Panc1 (cell line): ENCODE results near the gene PIP4K2A. TPM values are rescaled to one million over a fixed set of nuclear protein-coding genes. Genes with fewer than 3 reads are reported as not detected.

Source experiments
- ATAC-seq: fragments of 200-7000 bp; cut with Tn5 transposase; 2 replicates; pipeline ENCODE4 v1.9.1; 2020; ENCODE audit warnings: mild to moderate bottlenecking, moderate library complexity
- BruUV-seq: library from RNA; stranded (reverse); fragments of 400-500 nt; replicated peaks from 2 replicates; lab custom pipeline; 2021; lab: Mats Ljungman, UMichigan
- CTCF ChIA-PET: fragments of 300-600 bp; sonication (Branson Sonifier 250); formaldehyde crosslinking; loops from one replicate; lab custom pipeline; 2022; ENCODE audit warnings: antibody characterized with exemption; lab: Charles Lee
- POLR2A ChIA-PET: fragments of 300-600 bp; sonication (Branson Sonifier 250); formaldehyde crosslinking; loops from one replicate; lab custom pipeline; 2022; ENCODE audit warnings: antibody characterized with exemption; lab: Charles Lee
- DNase-seq: peaks from one replicate; pipeline ENCODE4 v3.0.0-alpha.2; 2010; ENCODE audit warnings: low read depth, low spot score
- H3K27ac ChIP-seq: 2 replicates; pipeline ENCODE4 v1.5.1; 2011; ENCODE audit warnings: mild to moderate bottlenecking, low read length, inconsistent platforms
- H3K27me3 ChIP-seq: fragments of 200-500 bp; sonication (Bioruptor generic); 2 replicates; pipeline ENCODE4 v1.6.0; 2014; ENCODE audit warnings: low read length, inconsistent platforms; ENCODE audit not compliant: control insufficient read depth, insufficient read depth
- H3K36me3 ChIP-seq: fragments of 200-500 bp; sonication (Bioruptor generic); 2 replicates; pipeline ENCODE4 v1.5.1; 2014; ENCODE audit warnings: inconsistent platforms, mild to moderate bottlenecking, low read length, moderate library complexity; ENCODE audit not compliant: control insufficient read depth, insufficient read depth
- H3K4me1 ChIP-seq: 2 replicates; pipeline ENCODE4 v1.5.1; 2011; ENCODE audit warnings: inconsistent platforms, mild to moderate bottlenecking, low read length, moderate library complexity; ENCODE audit not compliant: control insufficient read depth, insufficient read depth
- H3K4me3 ChIP-seq, 2 experiments: 2 replicates each; pipeline ENCODE4 v1.5.1; 2011 to 2012; ENCODE audit warnings: low read depth in 2 of 2, low read length in 2 of 2, mild to moderate bottlenecking in 2 of 2, inconsistent platforms in 1 of 2, moderate library complexity in 1 of 2
- H3K9me3 ChIP-seq: fragments of 200-500 bp; sonication (Bioruptor generic); 2 replicates; pipeline ENCODE4 v1.5.1; 2014; ENCODE audit warnings: low read depth, mild to moderate bottlenecking, inconsistent platforms, low read length, moderate library complexity; ENCODE audit not compliant: control insufficient read depth, insufficient read depth
- POLR2AphosphoS5 ChIP-seq: IDR thresholded peaks from 2 replicates; pipeline ENCODE4 v1.6.1; 2012; ENCODE audit warnings: mild to moderate bottlenecking, low read depth, low read length, moderate library complexity
- SIN3A ChIP-seq: IDR thresholded peaks from 2 replicates; pipeline ENCODE4 v1.6.1; 2012; ENCODE audit warnings: low read depth, mild to moderate bottlenecking, low read length, moderate library complexity, borderline replicate concordance; ENCODE audit not compliant: insufficient read depth
- TCF7L2 ChIP-seq: IDR thresholded peaks from 2 replicates; pipeline ENCODE4 v1.6.1; 2011; ENCODE audit warnings: mild to moderate bottlenecking, low read depth, low read length, inconsistent platforms
- in situ Hi-C: cut with HindIII; loops from 2 replicates; pipeline ENCODE4 v1.10.0; 2016; ENCODE audit warnings: low sequenced_read_pairs, low pct_unique_long_range_greater_than_20kb
- intact Hi-C: fragments of 100-400 bp; cut with micrococcal nuclease; formaldehyde crosslinking; loops from one replicate; pipeline ENCODE4 v1.10.0; 2022; ENCODE audit not compliant: unreplicated experiment
- total RNA-seq: library from RNA; stranded (reverse); gene quantifications from one replicate; pipeline ENCODE4 v1.2.1, GENCODE V29; 2021; ENCODE audit not compliant: unreplicated experiment
- TF ChIP-seq, protein P1 (sequence below): fragments of 450-650 bp; IDR thresholded peaks from 2 replicates; pipeline ENCODE4 v1.5.1; 2017; ENCODE audit warnings: mild to moderate bottlenecking
- TF ChIP-seq, protein P2 (sequence below), 2 experiments: IDR thresholded peaks; 2 replicates each; pipeline ENCODE4 v1.6.1; 2011 to 2012; ENCODE audit warnings: low read depth in 2 of 2, control low read depth in 1 of 2, low read length in 1 of 2, mild to moderate bottlenecking in 1 of 2, moderate library complexity in 1 of 2; ENCODE audit not compliant: insufficient read depth in 1 of 2

Gene PIP4K2A
- total RNA-seq, 1 experiment from 2014 or later: 25.2 TPM

DNA sequence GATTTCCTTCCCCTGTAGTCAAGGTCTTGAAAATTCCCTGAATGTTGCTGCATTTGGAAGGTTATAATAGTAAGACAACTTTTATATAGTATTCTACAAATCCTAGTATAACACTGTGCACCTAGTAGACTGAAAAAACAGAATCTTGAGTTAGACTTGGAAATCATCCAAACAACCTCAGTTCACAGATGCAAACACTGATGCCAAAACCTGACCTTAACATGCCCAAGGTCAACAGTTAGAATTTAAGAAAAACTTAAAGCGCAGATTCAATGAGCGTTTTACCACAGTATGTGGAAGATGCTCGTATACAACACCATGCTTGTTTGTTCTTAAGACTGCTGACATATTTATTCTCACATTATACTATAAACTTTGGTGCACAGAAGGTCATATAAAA is 3.0 kb downstream of the PIP4K2A start:
- no peak for ATAC-seq
- intact Hi-C loops: no loop called here
- ChIA-PET CTCF (no interaction called here), POLR2A (no interaction called here)
- DNase-seq: no peak
- Histone ChIP-seq H3K4me3 (no peak overlapping the region), H3K36me3 (no peaks in the 10 kb centered on the region), H3K9me3 (no peaks in the 10 kb centered on the region), H3K27ac (no peak overlapping the region), H3K4me1 (peaks cover 12% of the 10 kb centered on the region), H3K27me3 (no peaks in the 10 kb centered on the region)
- BruUV-seq: no TSS peak
- TF ChIP-seq, protein P1, sequence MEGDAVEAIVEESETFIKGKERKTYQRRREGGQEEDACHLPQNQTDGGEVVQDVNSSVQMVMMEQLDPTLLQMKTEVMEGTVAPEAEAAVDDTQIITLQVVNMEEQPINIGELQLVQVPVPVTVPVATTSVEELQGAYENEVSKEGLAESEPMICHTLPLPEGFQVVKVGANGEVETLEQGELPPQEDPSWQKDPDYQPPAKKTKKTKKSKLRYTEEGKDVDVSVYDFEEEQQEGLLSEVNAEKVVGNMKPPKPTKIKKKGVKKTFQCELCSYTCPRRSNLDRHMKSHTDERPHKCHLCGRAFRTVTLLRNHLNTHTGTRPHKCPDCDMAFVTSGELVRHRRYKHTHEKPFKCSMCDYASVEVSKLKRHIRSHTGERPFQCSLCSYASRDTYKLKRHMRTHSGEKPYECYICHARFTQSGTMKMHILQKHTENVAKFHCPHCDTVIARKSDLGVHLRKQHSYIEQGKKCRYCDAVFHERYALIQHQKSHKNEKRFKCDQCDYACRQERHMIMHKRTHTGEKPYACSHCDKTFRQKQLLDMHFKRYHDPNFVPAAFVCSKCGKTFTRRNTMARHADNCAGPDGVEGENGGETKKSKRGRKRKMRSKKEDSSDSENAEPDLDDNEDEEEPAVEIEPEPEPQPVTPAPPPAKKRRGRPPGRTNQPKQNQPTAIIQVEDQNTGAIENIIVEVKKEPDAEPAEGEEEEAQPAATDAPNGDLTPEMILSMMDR: no peak
- TF ChIP-seq POLR2AphosphoS5 (no peak), TCF7L2 (no peak), SIN3A (no peak)
- TF ChIP-seq, protein P2, sequence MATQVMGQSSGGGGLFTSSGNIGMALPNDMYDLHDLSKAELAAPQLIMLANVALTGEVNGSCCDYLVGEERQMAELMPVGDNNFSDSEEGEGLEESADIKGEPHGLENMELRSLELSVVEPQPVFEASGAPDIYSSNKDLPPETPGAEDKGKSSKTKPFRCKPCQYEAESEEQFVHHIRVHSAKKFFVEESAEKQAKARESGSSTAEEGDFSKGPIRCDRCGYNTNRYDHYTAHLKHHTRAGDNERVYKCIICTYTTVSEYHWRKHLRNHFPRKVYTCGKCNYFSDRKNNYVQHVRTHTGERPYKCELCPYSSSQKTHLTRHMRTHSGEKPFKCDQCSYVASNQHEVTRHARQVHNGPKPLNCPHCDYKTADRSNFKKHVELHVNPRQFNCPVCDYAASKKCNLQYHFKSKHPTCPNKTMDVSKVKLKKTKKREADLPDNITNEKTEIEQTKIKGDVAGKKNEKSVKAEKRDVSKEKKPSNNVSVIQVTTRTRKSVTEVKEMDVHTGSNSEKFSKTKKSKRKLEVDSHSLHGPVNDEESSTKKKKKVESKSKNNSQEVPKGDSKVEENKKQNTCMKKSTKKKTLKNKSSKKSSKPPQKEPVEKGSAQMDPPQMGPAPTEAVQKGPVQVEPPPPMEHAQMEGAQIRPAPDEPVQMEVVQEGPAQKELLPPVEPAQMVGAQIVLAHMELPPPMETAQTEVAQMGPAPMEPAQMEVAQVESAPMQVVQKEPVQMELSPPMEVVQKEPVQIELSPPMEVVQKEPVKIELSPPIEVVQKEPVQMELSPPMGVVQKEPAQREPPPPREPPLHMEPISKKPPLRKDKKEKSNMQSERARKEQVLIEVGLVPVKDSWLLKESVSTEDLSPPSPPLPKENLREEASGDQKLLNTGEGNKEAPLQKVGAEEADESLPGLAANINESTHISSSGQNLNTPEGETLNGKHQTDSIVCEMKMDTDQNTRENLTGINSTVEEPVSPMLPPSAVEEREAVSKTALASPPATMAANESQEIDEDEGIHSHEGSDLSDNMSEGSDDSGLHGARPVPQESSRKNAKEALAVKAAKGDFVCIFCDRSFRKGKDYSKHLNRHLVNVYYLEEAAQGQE (IDR thresholded peaks at IDR 0.05; ENCODE audit: insufficient read depth in 1 of 2, low read depth in 2 of 2, low read length in 1 of 2): no peak
- in situ Hi-C loops: no loop called here

DNA sequence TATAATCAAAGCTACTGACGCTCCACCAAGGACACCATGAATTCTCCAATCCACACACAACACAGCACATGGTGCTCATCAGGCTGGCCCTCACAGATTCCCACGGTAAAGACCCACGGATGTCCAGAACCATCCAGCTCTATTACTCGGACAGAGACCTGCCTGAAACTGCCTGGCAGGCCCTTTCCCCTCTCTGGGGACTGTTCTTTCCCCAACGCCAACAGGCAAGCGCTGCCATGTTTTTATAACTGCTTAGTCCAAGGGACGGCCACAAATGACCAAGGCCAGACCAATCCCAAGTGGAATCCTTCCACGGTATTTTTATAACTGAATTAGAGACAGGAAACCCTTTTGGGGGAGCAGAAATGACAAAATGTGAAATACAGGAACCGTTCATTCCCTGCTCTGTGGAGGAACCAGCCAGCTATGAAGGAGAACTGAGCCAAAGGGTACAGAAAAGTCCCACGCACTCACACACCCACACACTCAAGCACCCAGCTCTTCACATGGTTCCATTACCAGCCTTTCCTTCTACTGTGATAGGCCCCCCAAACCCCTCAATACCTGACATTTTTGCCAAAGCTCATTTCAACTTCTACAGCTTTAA is 4.1 kb downstream of the PIP4K2A start:
- peaks cover 12% of the 10 kb centered on the region for H3K4me1 ChIP-seq
- no peak for DNase-seq
- in situ Hi-C loops: no loop called here
- H3K36me3 ChIP-seq: no peaks in the 10 kb centered on the region
- no TSS peak for BruUV-seq
- no peaks in the 10 kb centered on the region for H3K9me3 ChIP-seq
- no peak for ATAC-seq
- ChIA-PET POLR2A (no interaction called here), CTCF (interaction anchor here (0.6 kb wide), 1 partner anchor 127 kb away, joined by 12 read pairs; no protein-coding TSS in a partner anchor)
- H3K4me3 ChIP-seq: no peak overlapping the region
- TF ChIP-seq TCF7L2 (no peak), POLR2AphosphoS5 (no peak), SIN3A (no peak)
- TF ChIP-seq, protein P2 (IDR thresholded peaks at IDR 0.05; ENCODE audit: insufficient read depth in 1 of 2, low read depth in 2 of 2, low read length in 1 of 2): no peak
- TF ChIP-seq, protein P1: no peak
- no peak overlapping the region for H3K27ac ChIP-seq
- no peaks in the 10 kb centered on the region for H3K27me3 ChIP-seq
- intact Hi-C loops: no loop called here
